Activated naive CD8-positive, alpha-beta T cell (primary cell): ENCODE data around the gene LIMS4.
"Not testable (repeated sequence)": the region's sequence is repeated elsewhere in the genome, so short reads cannot be mapped to it uniquely, and the experiment has no call there.

Experiments
- H3K27ac Mint-ChIP-seq: one replicate; pipeline ENCODE4 v1.8.0; 2021; ENCODE audit warnings: mixed read lengths
- H3K27me3 Mint-ChIP-seq: one replicate; pipeline ENCODE4 v1.8.0; 2021; ENCODE audit warnings: mixed read lengths
- H3K36me3 Mint-ChIP-seq: one replicate; pipeline ENCODE4 v1.8.0; 2021; ENCODE audit warnings: mixed read lengths
- H3K4me1 Mint-ChIP-seq: one replicate; pipeline ENCODE4 v1.8.0; 2021; ENCODE audit warnings: low read depth, mixed read lengths
- H3K4me3 Mint-ChIP-seq: one replicate; pipeline ENCODE4 v1.8.0; 2021; ENCODE audit warnings: mild to moderate bottlenecking, mixed read lengths
- H3K9me3 Mint-ChIP-seq: one replicate; pipeline ENCODE4 v1.8.0; 2021; ENCODE audit warnings: low read depth, mixed read lengths

LIMS4 gene

GRCh38 chr2:110420641-110421354, 51.8 kb downstream of the LIMS4 start:
- H3K27me3 Mint-ChIP-seq, H3K4me1 Mint-ChIP-seq, H3K4me3 Mint-ChIP-seq, H3K27ac Mint-ChIP-seq, H3K9me3 Mint-ChIP-seq, H3K36me3 Mint-ChIP-seq: not testable (repeated sequence)

GRCh38 chr2:110407142-110407541, 65.5 kb downstream of the LIMS4 start:
- H3K4me1 Mint-ChIP-seq, H3K4me3 Mint-ChIP-seq, H3K27ac Mint-ChIP-seq, H3K9me3 Mint-ChIP-seq, H3K27me3 Mint-ChIP-seq, H3K36me3 Mint-ChIP-seq: not testable (repeated sequence)

GRCh38 chr2:110404988-110405387, 67.6 kb downstream of the LIMS4 start:
- not testable (repeated sequence) for H3K27me3 Mint-ChIP-seq, H3K9me3 Mint-ChIP-seq, H3K4me3 Mint-ChIP-seq

GRCh38 chr2:110404246-110404645, 68.4 kb downstream of the LIMS4 start:
- H3K9me3 Mint-ChIP-seq, H3K27me3 Mint-ChIP-seq, H3K4me1 Mint-ChIP-seq, H3K27ac Mint-ChIP-seq, H3K4me3 Mint-ChIP-seq, H3K36me3 Mint-ChIP-seq: not testable (repeated sequence)

More at GRCh38 chr2:110404988-110405387, 67.6 kb downstream of the LIMS4 start:
- H3K4me1 Mint-ChIP-seq, H3K36me3 Mint-ChIP-seq, H3K27ac Mint-ChIP-seq: not testable (repeated sequence)

- H3K27me3 Mint-ChIP-seq, H3K36me3 Mint-ChIP-seq, H3K4me1 Mint-ChIP-seq, H3K9me3 Mint-ChIP-seq, H3K27ac Mint-ChIP-seq, H3K4me3 Mint-ChIP-seq: not testable (repeated sequence)
Measured at GRCh38 chr2:110401001-110401618, 71.5 kb downstream of the LIMS4 start.

GRCh38 chr2:110399378-110399777, 73.2 kb downstream of the LIMS4 start:
- H3K4me1 Mint-ChIP-seq, H3K4me3 Mint-ChIP-seq, H3K27me3 Mint-ChIP-seq: not testable (repeated sequence)

GRCh38 chr2:110395990-110396389, 76.6 kb downstream of the LIMS4 start:
- H3K4me1 Mint-ChIP-seq, H3K27ac Mint-ChIP-seq, H3K36me3 Mint-ChIP-seq, H3K27me3 Mint-ChIP-seq, H3K4me3 Mint-ChIP-seq, H3K9me3 Mint-ChIP-seq: not testable (repeated sequence)

More at GRCh38 chr2:110399378-110399777, 73.2 kb downstream of the LIMS4 start:
- not testable (repeated sequence) for H3K27ac Mint-ChIP-seq, H3K9me3 Mint-ChIP-seq, H3K36me3 Mint-ChIP-seq
